GM19468 (cell line): ENCODE data around the gene DISC1.

Experiments
- ATAC-seq: cut with Tn5 transposase; IDR thresholded peaks from one replicate; pipeline ENCODE4 v1.9.1; 2021; ENCODE audit warnings: mild to moderate bottlenecking, moderate library complexity, moderate number of reproducible peaks; ENCODE audit not compliant: unreplicated experiment; ENCODE audit errors: extremely low read depth

Gene DISC1

GRCh38 chr1:232046451-232047306 is 420.1 kb downstream of the DISC1 start:
- no peak for ATAC-seq

GRCh38 chr1:232047473-232047872 is 420.9 kb downstream of the DISC1 start:
- ATAC-seq = no peak

- no peak for ATAC-seq
These were observed 421.9 kb downstream of the DISC1 start for GRCh38 chr1:232048481-232048880.

- no peak for ATAC-seq
These were observed 422.7 kb downstream of the DISC1 start for GRCh38 chr1:232049335-232049734.

- no peak for ATAC-seq
These were observed 430.8 kb downstream of the DISC1 start for GRCh38 chr1:232057217-232057895.

GRCh38 chr1:232057896-232058274 is 431.3 kb downstream of the DISC1 start:
- no peak for ATAC-seq

- ATAC-seq = no peak
These were observed 433.3 kb downstream of the DISC1 start for GRCh38 chr1:232059726-232060374.

GRCh38 chr1:232062967-232063366 is 436.4 kb downstream of the DISC1 start:
- no peak for ATAC-seq

GRCh38 chr1:232066521-232066920 is 439.9 kb downstream of the DISC1 start:
- no peak for ATAC-seq

- ATAC-seq = no peak
These were observed 447.7 kb downstream of the DISC1 start for GRCh38 chr1:232074265-232074664.

- no peak for ATAC-seq
These were observed 451.2 kb downstream of the DISC1 start for GRCh38 chr1:232077809-232078208.

- ATAC-seq = no peak
These were observed 458.1 kb downstream of the DISC1 start for GRCh38 chr1:232084584-232085223.

- no peak for ATAC-seq
These were observed 464.2 kb downstream of the DISC1 start for GRCh38 chr1:232090816-232091215.
